GM08714 (cell line): ENCODE measurements around the gene ADPRH.
A peak's percentile ranks its signal among the peaks of the same experiment; 100 is the strongest.

Source experiments
- H3K4me3 ChIP-seq: fragments of 200-500 bp; sonication (Bioruptor generic); 2 replicates; pipeline ENCODE4 v1.5.1; 2014; ENCODE audit warnings: mild to moderate bottlenecking, low read length, inconsistent platforms
- ZNF274 ChIP-seq: IDR thresholded peaks from 2 replicates; pipeline ENCODE4 v1.6.1; 2012; ENCODE audit warnings: mild to moderate bottlenecking, low read depth, low read length

The ADPRH gene

DNA sequence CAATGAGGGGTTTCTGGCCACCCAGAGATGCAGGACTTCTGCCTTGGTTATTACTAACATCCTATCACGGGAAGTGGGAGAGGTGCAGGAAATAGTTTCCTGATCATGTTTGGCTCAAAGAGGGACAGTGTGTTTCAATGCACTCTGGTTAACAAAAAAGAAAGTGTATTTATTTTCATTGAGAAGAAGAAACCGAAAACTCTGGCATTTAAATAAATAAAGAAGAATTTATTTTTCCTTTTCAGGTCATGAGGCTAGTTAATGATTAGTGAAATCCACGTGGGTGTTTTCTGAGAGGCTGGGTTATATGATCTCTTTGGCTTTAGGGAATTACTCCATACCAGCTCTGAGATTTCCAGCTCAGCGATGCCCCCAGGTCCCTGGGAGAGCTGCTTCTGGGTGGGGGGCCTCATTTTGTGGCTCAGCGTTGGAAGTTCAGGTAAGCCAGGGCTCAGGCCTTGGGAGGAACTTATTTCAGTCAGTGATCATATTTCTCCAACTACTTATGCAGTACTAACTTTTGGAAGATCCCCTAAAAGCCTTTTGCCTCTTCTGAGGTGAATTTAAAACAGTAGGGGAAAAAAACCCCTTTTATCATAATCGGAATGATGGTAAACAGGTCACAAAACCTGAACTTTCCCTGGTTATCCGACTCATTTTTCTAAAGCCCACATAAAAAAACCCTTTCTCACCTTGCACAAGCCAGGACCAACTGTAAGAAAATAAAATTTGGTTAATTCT is 18.4 kb downstream of the ADPRH start, which contains the start of gene PLA1A:
Gene PLA1A, plus strand, starts transcription at position 338 of the 741 bp plus-strand sequence. Its CDS starts 29 bp downstream, at position 367.
- H3K4me3 ChIP-seq: peak within 1 kb of the TSS; percentile 36; the same call in 1 of the 2 replicates

DNA sequence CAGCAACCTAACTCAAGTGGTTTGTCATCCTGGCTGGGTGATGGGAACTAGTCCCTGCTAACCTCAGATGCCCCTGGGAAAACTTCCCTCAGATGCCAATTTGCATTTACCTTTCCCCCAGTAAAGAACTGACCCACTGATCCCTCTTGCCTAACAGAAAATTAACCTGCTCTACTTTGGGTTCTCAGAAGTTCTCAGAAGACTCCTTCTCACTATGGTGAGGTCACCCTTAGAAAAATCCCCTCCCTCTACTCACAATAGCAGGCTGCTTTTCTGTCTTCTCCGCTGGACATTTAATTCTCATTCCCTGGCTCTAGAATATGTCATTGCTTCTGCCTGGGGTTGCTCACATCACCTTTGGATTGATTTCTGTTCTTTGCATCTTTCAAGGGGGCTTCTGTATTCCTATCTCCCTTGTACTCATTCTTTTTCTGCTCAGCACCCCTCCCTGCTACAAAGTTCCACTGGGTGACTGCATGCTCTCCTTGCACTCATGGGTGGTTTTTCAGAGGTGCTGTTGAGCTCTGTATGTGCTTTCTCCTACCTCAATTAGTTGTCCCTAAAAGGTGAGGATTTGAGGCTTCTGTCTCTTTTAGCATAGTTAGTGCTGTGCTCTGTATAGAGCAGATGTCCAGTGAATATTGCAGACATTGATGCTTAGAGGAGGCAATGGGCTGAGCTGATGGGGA is 19.3 kb downstream of the ADPRH start:
- H3K4me3 ChIP-seq: peak overlapping the region; percentile 32; the same call in 1 of the 2 replicates
- TF ChIP-seq ZNF274: no peak

More for the DNA sequence above, 18.4 kb downstream of the ADPRH start, which contains the start of gene PLA1A:
- no peak for TF ChIP-seq ZNF274

DNA sequence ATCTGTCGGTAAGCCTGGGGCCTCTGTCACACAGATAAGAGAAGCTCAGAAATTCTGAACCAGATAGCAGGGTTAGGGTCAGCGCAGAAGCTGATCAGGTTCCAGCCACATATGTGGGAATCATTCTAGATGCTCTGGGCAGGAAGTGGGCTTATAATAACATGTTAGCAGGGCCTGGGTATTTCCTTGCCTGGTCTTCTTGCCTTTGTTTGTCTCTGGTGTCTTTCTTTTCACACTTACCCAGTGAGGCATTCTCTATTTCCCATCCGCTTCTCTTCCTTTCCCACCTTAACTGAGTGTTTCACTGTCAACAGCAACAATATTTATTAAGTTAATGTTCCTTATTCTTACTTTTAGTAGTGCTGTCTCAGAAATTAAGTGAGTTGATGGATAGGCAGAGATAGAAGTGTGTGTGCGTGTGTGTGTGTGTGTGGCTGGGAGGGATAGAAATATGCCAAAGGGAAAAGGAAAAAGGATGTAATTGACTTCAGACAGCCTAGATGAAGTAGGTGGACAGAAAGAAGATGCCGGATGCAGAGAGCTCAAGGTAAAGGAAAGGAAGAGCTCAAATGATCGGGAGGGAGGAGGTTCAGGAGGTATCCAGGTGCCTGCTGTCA is 20.4 kb downstream of the ADPRH start:
- TF ChIP-seq ZNF274: no peak
- H3K4me3 ChIP-seq: peak overlapping the region; percentile 32; the same call in 1 of the 2 replicates

DNA sequence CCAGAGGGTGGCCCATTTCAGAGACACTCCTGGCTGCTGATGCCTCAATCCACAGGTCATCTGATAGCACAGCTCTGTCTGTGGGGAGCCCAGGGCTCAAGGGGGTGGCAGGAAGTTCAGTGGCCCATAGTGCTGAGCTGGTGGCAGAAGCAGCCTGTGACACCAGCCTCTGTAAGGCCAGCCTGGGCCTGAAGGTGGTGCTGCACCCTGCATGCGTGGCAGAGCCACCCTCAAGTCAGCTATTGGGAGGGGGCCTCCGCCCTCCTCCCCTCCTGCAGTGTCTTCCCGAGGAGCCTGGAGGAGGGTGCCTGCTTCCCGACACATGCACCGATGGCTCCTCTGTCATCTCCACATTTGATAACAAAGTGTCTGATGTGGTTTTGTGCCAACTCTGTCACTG is 21.4 kb downstream of the ADPRH start:
- no peak overlapping the region; the same call in 1 of the 2 replicates for H3K4me3 ChIP-seq
- TF ChIP-seq ZNF274: no peak

DNA sequence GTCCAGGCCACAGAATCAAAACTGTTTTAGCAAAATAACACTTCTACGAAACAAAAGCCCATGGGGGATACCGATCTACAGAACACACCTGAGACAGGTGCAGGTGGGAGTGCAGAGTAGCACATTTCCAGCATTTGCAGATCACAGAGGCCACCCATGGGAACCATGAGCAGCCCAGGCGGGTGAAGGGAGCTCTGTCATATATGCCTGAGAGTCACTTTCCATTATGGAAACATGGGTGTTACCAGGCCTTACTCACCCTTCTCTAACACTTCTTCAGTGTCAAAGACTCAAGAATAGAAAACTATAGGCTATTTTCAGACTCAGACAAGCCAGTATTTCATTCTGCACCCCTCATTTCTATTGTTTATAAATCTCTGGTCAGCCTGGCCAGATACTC is 21.9 kb downstream of the ADPRH start:
- TF ChIP-seq ZNF274: no peak
- H3K4me3 ChIP-seq: no peak overlapping the region; the same call in 1 of the 2 replicates

DNA sequence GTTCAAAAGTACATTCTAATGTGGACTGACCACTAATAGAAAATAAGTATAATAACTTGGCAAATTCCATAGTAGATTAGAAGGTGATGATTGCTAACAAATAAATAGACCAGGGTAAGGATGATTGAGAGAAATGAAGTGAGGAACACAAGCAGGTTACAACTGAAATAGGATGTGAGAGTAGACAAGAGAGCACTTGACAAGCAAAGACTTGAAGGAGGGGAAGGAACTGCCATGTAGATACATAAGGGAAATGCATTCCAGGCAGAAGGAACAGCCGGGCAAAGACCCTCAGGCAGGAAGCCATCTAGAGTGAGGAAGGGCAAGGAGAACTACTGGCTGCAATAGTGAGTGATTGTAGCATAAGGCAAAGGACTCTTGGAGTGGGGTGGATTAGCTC is 23.4 kb downstream of the ADPRH start:
- H3K4me3 ChIP-seq: no peak overlapping the region
- TF ChIP-seq ZNF274: no peak

DNA sequence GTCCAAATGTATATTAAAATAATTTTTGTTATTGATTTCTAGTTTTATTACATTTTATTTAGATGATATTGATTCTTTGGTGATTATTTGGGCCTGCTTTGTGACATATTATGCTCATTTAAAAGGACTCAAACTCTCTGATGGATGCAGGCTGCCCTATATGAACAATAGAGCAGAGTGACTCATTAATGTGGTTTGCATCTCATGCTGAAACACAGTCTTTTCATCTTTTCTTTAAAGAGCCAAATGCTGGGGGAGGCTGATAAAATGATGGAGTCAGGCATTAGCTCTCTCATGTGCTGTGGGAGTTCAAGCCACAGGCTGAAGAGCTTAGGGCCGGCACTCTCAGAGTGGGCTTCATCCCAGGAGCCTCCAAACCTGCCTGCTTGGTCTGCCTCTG is 25.6 kb downstream of the ADPRH start:
- H3K4me3 ChIP-seq: no peak overlapping the region
- no peak for TF ChIP-seq ZNF274

DNA sequence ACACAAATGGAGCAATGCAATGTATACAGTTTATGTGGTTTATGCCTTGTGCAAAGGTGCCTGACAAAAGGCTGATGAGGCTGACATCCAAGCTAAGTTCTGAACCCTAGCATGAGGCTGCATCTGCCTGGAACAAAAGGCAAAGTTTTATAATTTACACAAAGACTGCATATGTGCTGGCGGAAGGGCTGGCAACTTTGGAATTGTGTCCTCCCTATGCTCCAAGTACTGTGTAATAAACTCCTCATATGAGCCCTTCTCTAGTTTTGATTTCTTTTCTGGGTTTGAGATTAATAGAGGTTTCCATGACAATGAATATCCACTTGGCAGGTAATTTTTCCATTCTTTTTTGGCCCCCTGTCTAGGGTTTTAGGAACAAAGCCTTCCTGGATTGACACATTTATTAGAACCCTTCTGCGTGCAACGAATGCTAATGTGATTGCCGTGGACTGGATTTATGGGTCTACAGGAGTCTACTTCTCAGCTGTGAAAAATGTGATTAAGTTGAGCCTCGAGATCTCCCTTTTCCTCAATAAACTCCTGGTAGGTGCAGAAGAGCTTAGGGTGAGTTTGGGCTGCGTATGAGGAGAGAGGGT is 29.2 kb downstream of the ADPRH start:
- no peak overlapping the region for H3K4me3 ChIP-seq
- no peak for TF ChIP-seq ZNF274

DNA sequence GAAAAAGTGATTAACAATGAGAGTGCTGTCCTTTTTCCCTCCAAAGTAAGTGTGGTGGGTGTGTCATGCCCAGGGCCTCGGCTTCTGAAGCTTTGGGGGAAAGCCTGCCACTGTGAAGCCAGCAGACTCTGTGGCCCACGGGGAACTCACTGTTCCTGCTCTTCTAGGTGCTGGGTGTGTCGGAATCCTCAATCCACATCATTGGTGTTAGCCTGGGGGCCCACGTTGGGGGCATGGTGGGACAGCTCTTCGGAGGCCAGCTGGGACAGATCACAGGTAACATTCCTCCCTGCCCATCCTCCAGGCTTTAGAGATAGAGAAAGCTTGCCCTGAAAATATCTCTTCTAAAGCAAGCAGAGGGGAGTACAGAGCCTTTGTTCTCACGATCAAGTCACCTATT is 30.0 kb downstream of the ADPRH start:
- TF ChIP-seq ZNF274: no peak
- H3K4me3 ChIP-seq: no peak overlapping the region

DNA sequence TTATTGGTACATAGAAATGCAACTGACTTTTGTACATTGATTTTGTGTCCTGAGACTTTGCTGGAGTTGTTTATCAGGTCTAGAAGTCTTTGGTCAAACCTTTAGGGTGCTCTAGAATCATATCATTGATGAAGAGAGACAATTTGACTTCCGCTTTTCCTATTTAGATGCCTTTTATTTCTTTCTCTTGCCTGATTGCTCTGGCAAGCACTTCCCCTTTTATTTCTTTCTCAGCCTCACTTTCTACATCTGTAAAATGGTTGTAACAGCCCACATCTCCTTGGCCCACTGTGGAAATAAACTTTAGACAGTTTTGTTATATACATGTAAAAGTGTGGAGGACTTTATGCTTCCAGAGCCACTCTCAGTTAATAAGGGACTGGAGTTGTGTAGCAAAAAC is 32.4 kb downstream of the ADPRH start:
- no peak for TF ChIP-seq ZNF274
- H3K4me3 ChIP-seq: no peak overlapping the region

DNA sequence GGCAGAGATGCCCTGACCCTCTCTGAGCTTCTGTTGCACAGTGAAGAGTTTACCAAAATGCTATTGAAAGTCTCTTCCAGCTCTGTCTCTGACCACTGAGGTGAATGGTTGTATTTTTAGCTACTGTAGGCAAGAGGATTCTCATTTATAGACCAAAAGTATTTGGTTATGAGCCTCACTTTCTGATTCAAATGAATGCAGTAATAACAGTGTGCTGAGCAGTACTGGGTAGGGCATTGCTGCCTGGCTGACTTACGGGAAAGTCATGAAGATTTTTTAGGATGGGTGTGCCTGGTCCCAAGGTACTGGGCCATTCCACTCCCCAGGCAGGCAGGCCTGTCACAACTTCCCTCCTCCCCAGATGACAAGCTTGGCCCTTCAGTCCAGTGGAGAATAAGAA is 33.9 kb downstream of the ADPRH start:
- no peak for TF ChIP-seq ZNF274
- H3K4me3 ChIP-seq: no peak overlapping the region

DNA sequence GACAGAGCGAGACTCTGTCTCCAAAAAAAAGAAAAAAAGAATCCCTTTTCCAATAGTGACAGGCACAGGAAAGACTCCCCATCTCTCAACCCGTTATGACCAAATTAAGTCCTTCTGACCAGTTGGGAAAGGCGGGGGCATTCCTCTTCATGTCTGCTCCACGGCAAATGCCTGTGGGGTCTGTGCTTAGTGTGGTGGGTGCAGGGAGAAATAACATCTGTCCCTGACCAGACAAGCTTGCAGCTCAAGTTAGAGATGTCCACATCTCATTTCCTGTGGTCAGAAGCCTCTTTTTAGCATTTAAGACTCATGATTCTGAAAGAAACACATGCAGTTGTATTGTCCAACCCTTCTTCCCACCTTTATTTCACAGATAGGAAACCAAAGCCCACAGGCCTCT is 34.6 kb downstream of the ADPRH start:
- TF ChIP-seq ZNF274: no peak

DNA sequence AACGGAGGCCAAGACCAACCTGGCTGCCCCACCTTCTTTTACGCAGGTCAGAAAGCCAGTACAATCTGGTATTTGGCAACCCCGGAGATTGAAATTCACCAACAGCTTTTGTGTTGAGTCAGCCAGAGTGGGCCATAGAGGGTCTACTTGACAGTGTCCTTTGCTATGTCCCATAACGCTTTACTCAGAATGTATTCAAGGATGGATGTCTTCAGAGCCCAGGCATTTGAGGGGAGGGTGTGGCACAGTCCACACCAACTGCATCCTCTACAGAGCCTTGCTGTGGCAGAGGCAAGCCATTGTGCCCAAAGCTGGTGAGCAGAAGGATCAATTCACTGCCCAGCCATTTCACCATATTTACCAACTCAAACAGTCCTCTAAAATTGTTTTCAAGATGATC is 36.8 kb downstream of the ADPRH start:
- H3K4me3 ChIP-seq: no peak overlapping the region
- no peak for TF ChIP-seq ZNF274

More for the DNA sequence above, 34.6 kb downstream of the ADPRH start:
- no peak overlapping the region for H3K4me3 ChIP-seq

DNA sequence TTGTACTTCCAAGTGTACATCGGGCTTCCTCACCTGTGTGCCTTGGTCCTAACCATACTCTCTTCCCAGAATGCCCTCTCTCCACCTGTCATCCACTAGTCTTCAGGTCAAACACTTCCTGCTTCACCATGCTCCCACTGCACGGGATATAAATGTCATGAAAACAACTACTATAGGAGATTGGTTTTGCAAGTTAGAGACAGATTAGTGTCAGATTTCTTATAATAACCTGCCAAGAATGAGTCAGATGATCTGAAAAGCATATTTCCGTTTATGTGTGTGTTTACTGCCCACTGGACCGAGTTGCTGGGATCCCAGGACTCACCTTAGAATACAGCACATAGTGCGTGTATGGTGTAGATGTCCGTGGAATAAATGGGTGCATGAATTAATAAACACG is 39.8 kb downstream of the ADPRH start:
- no peak for TF ChIP-seq ZNF274
- no peak overlapping the region for H3K4me3 ChIP-seq
